ENCODE data around the gene DTNBP1. TPM values are rescaled to one million over a fixed set of nuclear protein-coding genes. Genes with fewer than 3 reads are reported as not detected.

Gene DTNBP1
- total and polyA plus RNA-seq, 2 donors (not counting 3 experiments of a cell fraction or from before 2014, with no cell fraction given): 24.3 to 28.9 TPM

- no peak overlapping the region for H3K4me2 ChIP-seq (ENCODE audit: insufficient read depth, low read length)
- H3K4me1 ChIP-seq (ENCODE audit: control insufficient read depth, extremely low read depth, insufficient read depth, low read length): no peaks in the 10 kb centered on the region
- H3K4me3 ChIP-seq (replicated peaks in 1 of 3; ENCODE audit: insufficient read depth in 1 of 3, low read depth in 1 of 3, low read length in 3 of 3): no peak overlapping the region
- TF ChIP-seq FOS (IDR thresholded peaks at IDR 0.05; ENCODE audit: borderline replicate concordance, insufficient read depth, low read length) (no peak), EZH2 (IDR thresholded peaks at IDR 0.05; ENCODE audit: borderline replicate concordance, low read depth, low read length, severe bottlenecking) (no peak)
- intact Hi-C loops (cut with micrococcal nuclease) (no loop called here), dilution Hi-C loops (cut with MboI; ENCODE audit: extremely low pct_ligation_motif_present, low sequenced_read_pairs) (no loop called here)
- H3K9me3 ChIP-seq (replicated peaks; ENCODE audit: control insufficient read depth, insufficient read depth, low read length): no peaks in the 10 kb centered on the region
- FAIRE-seq (no peak), DNase-seq (ENCODE audit: low read depth, low spot score) (no peak)
- H3K9me1 ChIP-seq (replicated peaks; ENCODE audit: control insufficient read depth, extremely low read depth, insufficient read depth, low read length): no peaks in the 10 kb centered on the region
- H4K20me1 ChIP-seq (replicated peaks; ENCODE audit: control insufficient read depth, extremely low read depth, insufficient read depth, low read length): no peaks in the 10 kb centered on the region
- no peak overlapping the region for H2AFZ ChIP-seq (ENCODE audit: low read depth, low read length)
- no peaks in the 10 kb centered on the region for H3K27me3 ChIP-seq (ENCODE audit: control insufficient read depth in 2 of 2, insufficient read depth in 2 of 2, low read length in 2 of 2)
- no peak overlapping the region for H3K9ac ChIP-seq (replicated peaks; ENCODE audit: extremely low read depth, insufficient read depth, low read length)
- ChIA-PET CTCF (interaction anchor here (1.0 to 1.3 kb wide), 2 partner anchors 8 to 14 kb away, joined by 3 read pairs; no protein-coding TSS in a partner anchor), POLR2A (no interaction called here)
- no peaks in the 10 kb centered on the region for H3K79me2 ChIP-seq (ENCODE audit: control insufficient read depth, insufficient read depth, low read length)
- H3K36me3 ChIP-seq (ENCODE audit: control insufficient read depth in 2 of 2, extremely low read depth in 1 of 2, insufficient read depth in 2 of 2, low read length in 2 of 2): peaks cover 0 to 2% of the 10 kb centered on the region in 2 experiments
- no TSS peak for BruUV-seq (replicated peaks)
- no peak overlapping the region for H3K27ac ChIP-seq (ENCODE audit: insufficient read depth, low read depth, low read length)
Observed at GRCh38 chr6:15535495-15536197, 127.2 kb downstream of the DTNBP1 start.

GRCh38 chr6:15534974-15535373, 127.9 kb downstream of the DTNBP1 start:
- Histone ChIP-seq H3K36me3 (ENCODE audit: control insufficient read depth in 2 of 2, extremely low read depth in 1 of 2, insufficient read depth in 2 of 2, low read length in 2 of 2) (peaks cover 0 to 2% of the 10 kb centered on the region in 2 experiments), H3K9me1 (replicated peaks; ENCODE audit: control insufficient read depth, extremely low read depth, insufficient read depth, low read length) (no peaks in the 10 kb centered on the region), H3K79me2 (ENCODE audit: control insufficient read depth, insufficient read depth, low read length) (no peaks in the 10 kb centered on the region), H3K27me3 (ENCODE audit: control insufficient read depth in 2 of 2, insufficient read depth in 2 of 2, low read length in 2 of 2) (no peaks in the 10 kb centered on the region), H3K9ac (replicated peaks; ENCODE audit: extremely low read depth, insufficient read depth, low read length) (no peak overlapping the region), H3K9me3 (replicated peaks; ENCODE audit: control insufficient read depth, insufficient read depth, low read length) (no peaks in the 10 kb centered on the region), H3K4me1 (ENCODE audit: control insufficient read depth, extremely low read depth, insufficient read depth, low read length) (no peaks in the 10 kb centered on the region), H3K4me3 (replicated peaks in 1 of 3; ENCODE audit: insufficient read depth in 1 of 3, low read depth in 1 of 3, low read length in 3 of 3) (no peak overlapping the region), H3K4me2 (ENCODE audit: insufficient read depth, low read length) (no peak overlapping the region), H4K20me1 (replicated peaks; ENCODE audit: control insufficient read depth, extremely low read depth, insufficient read depth, low read length) (no peaks in the 10 kb centered on the region), H3K27ac (ENCODE audit: insufficient read depth, low read depth, low read length) (no peak overlapping the region), H2AFZ (ENCODE audit: low read depth, low read length) (no peak overlapping the region)
- DNase-seq (ENCODE audit: low read depth, low spot score) (no peak), FAIRE-seq (no peak)
- POLR2A ChIA-PET: no interaction called here
- no peak for TF ChIP-seq JUN (IDR thresholded peaks at IDR 0.05; ENCODE audit: borderline replicate concordance, insufficient read depth, insufficient read length, low read depth)
- TF ChIP-seq GATA2 (IDR thresholded peaks at IDR 0.05; ENCODE audit: insufficient read depth, insufficient read length, low read depth, low read length): no peak
- TF ChIP-seq POLR2A (IDR thresholded peaks at IDR 0.05; ENCODE audit: low read depth, low read length): no peak
- no peak for TF ChIP-seq POLR2AphosphoS5 (IDR thresholded peaks at IDR 0.05; ENCODE audit: insufficient read depth, low read depth, low read length)
- no peak for TF ChIP-seq MAX (IDR thresholded peaks at IDR 0.05; ENCODE audit: insufficient read depth, insufficient read length)
- TF ChIP-seq EZH2 (IDR thresholded peaks at IDR 0.05; ENCODE audit: borderline replicate concordance, low read depth, low read length, severe bottlenecking): no peak
- no peak for TF ChIP-seq MYC (IDR thresholded peaks at IDR 0.05; ENCODE audit: low read depth, low read length)
- TF ChIP-seq CTCF (IDR thresholded peaks at IDR 0.05; ENCODE audit: extremely low read depth in 1 of 2, insufficient read depth in 1 of 2, low read depth in 1 of 2, low read length in 2 of 2): no peak
- no TSS peak for BruUV-seq (replicated peaks)
- dilution Hi-C loops (cut with MboI; ENCODE audit: extremely low pct_ligation_motif_present, low sequenced_read_pairs) (no loop called here), intact Hi-C loops (cut with micrococcal nuclease) (no loop called here)
- CTCF ChIA-PET: no interaction called here
